ENCODE data around the gene PIK3R6. TPM values are rescaled to one million over a fixed set of nuclear protein-coding genes. Genes with fewer than 3 reads are reported as not detected.

Gene PIK3R6
- total RNA-seq = 10 to 100 TPM in 1 of 5 experiments, 1 to 10 TPM in 2, under 1 TPM in 2; 0.40 to 11.3 (median 1.1) TPM
- polyA plus RNA-seq = under 1 TPM; 0.06 to 0.37 TPM
- 1.3 reads per million, percentile 2 among the genes with 10 or more reads in this experiment for total RNA-seq

- no peaks in the 10 kb centered on the region for H3K27me3 Mint-ChIP-seq
- peaks cover 8 to 15% (median 10%) of the 10 kb centered on the region in 5 donors for H3K36me3 Mint-ChIP-seq
- ChIA-PET CTCF (interaction anchor here (0.6 to 0.9 kb wide), 2 partner anchors 23 to 76 kb away, joined by 3 read pairs; no protein-coding TSS in a partner anchor), POLR2A (no interaction called here)
- peak within 1 kb of the TSS; percentile 67 to 97 (median 86) for H3K4me3 Mint-ChIP-seq
- intact Hi-C loops (cut with micrococcal nuclease) = no loop called here
- no peaks in the 10 kb centered on the region for H3K27me3 ChIP-seq (ENCODE audit: control insufficient read depth in 2 of 2, insufficient read depth in 2 of 2, low read length in 2 of 2)
- peaks cover 0 to 1% (median 0%) of the 10 kb centered on the region in 11 donors for H3K9me3 Mint-ChIP-seq
- H3K27ac Mint-ChIP-seq = peak within 1 kb of the TSS in 8 of 9 donors; percentile 16 to 97 (median 76)
- DNase-seq = peak in 2 of 9 donors; percentile 16 to 24
- no peak within 1 kb of the TSS for H3K27ac ChIP-seq (ENCODE audit: low read depth, low read length)
- peaks cover 27 to 44% (median 38%) of the 10 kb centered on the region in 7 donors for H3K4me1 Mint-ChIP-seq
- peaks cover 7 to 16% of the 10 kb centered on the region in 2 donors for H3K4me1 ChIP-seq (ENCODE audit: control insufficient read depth in 2 of 2, insufficient read depth in 2 of 2, low read length in 2 of 2)
- H3K4me3 ChIP-seq (ENCODE audit: low read length) = peak within 1 kb of the TSS; percentile 9
- no peaks in the 10 kb centered on the region for H3K9me3 ChIP-seq (ENCODE audit: control insufficient read depth in 2 of 3, low read length in 3 of 3)
- no peaks in the 10 kb centered on the region for H3K36me3 ChIP-seq (ENCODE audit: control insufficient read depth in 2 of 3, insufficient read depth in 3 of 3, low read length in 3 of 3)
- ATAC-seq = peak; percentile 82
Observed at GRCh38 chr17:8867361-8867981, at the start of gene PIK3R6. TSS of gene PIK3R6 (minus strand) at chr17:8867674. CDS start at chr17:8849794, 17,880 bp downstream.

GRCh38 chr17:8916466-8916865, 49.0 kb upstream of the PIK3R6 start:
- H3K9me3 Mint-ChIP-seq = peaks cover 0 to 17% (median 2%) of the 10 kb centered on the region in 11 donors
- CTCF ChIA-PET = no interaction called here
- H3K4me1 ChIP-seq (ENCODE audit: control insufficient read depth in 2 of 2, insufficient read depth in 2 of 2, low read length in 2 of 2) = peaks cover 0 to 8% of the 10 kb centered on the region in 2 donors
- no peaks in the 10 kb centered on the region for H3K27me3 Mint-ChIP-seq
- H3K36me3 ChIP-seq (ENCODE audit: control insufficient read depth in 2 of 3, insufficient read depth in 3 of 3, low read length in 3 of 3) = peaks cover 0 to 51% (median 0%) of the 10 kb centered on the region in 3 experiments
- no peak overlapping the region for H3K4me3 Mint-ChIP-seq
- peaks cover 0 to 8% (median 0%) of the 10 kb centered on the region in 3 experiments for H3K9me3 ChIP-seq (ENCODE audit: control insufficient read depth in 2 of 3, low read length in 3 of 3)
- POLR2A ChIA-PET = no interaction called here
- H3K27ac ChIP-seq (ENCODE audit: low read depth, low read length) = no peak overlapping the region
- ATAC-seq (peak; percentile 60), DNase-seq (no peak)
- H3K36me3 Mint-ChIP-seq = peaks cover 5 to 47% (median 40%) of the 10 kb centered on the region in 5 donors
- intact Hi-C loops (cut with micrococcal nuclease) = no loop called here
- no peak overlapping the region for H3K4me3 ChIP-seq (ENCODE audit: low read length)
- H3K4me1 Mint-ChIP-seq = peaks cover 5 to 56% (median 29%) of the 10 kb centered on the region in 7 donors
- no peaks in the 10 kb centered on the region for H3K27me3 ChIP-seq (ENCODE audit: control insufficient read depth in 2 of 2, insufficient read depth in 2 of 2, low read length in 2 of 2)
- peak overlapping the region in 2 of 9 donors; percentile 20 to 26 for H3K27ac Mint-ChIP-seq

GRCh38 chr17:8914554-8914953, 47.1 kb upstream of the PIK3R6 start:
- peaks cover 0 to 8% of the 10 kb centered on the region in 2 donors for H3K4me1 ChIP-seq (ENCODE audit: control insufficient read depth in 2 of 2, insufficient read depth in 2 of 2, low read length in 2 of 2)
- intact Hi-C loops (cut with micrococcal nuclease) = no loop called here
- H3K36me3 Mint-ChIP-seq = peaks cover 10 to 52% (median 32%) of the 10 kb centered on the region in 5 donors
- H3K4me1 Mint-ChIP-seq = peaks cover 7 to 50% (median 30%) of the 10 kb centered on the region in 7 donors
- DNase-seq = no peak
- no peak overlapping the region for H3K27ac ChIP-seq (ENCODE audit: low read depth, low read length)
- no peaks in the 10 kb centered on the region for H3K27me3 ChIP-seq (ENCODE audit: control insufficient read depth in 2 of 2, insufficient read depth in 2 of 2, low read length in 2 of 2)
- H3K27ac Mint-ChIP-seq = peak overlapping the region in 5 of 9 donors; percentile 16 to 80 (median 57)
- H3K9me3 ChIP-seq (ENCODE audit: control insufficient read depth in 2 of 3, low read length in 3 of 3) = peaks cover 0 to 8% (median 0%) of the 10 kb centered on the region in 3 experiments
- H3K9me3 Mint-ChIP-seq = peaks cover 0 to 17% (median 2%) of the 10 kb centered on the region in 11 donors
- ATAC-seq = no peak
- ChIA-PET POLR2A (interaction anchor here (0.7 to 1.4 kb wide), 2 partner anchors 11 to 42 kb away, joined by 3 to 4 read pairs; no protein-coding TSS in a partner anchor), CTCF (interaction anchor here (0.6 to 0.7 kb wide), 2 partner anchors 24 to 138 kb away, joined by 3 read pairs; no protein-coding TSS in a partner anchor)
- H3K4me3 ChIP-seq (ENCODE audit: low read length) = no peak overlapping the region
- H3K4me3 Mint-ChIP-seq = no peak overlapping the region
- H3K27me3 Mint-ChIP-seq = no peaks in the 10 kb centered on the region
- peaks cover 0 to 65% (median 6%) of the 10 kb centered on the region in 3 experiments for H3K36me3 ChIP-seq (ENCODE audit: control insufficient read depth in 2 of 3, insufficient read depth in 3 of 3, low read length in 3 of 3)

- Mint-ChIP-seq H3K36me3 (peaks cover 10 to 49% (median 26%) of the 10 kb centered on the region in 5 donors), H3K4me1 (peaks cover 6 to 43% (median 24%) of the 10 kb centered on the region in 7 donors), H3K4me3 (no peak overlapping the region), H3K27me3 (no peaks in the 10 kb centered on the region), H3K27ac (peak overlapping the region in 3 of 9 donors; percentile 28 to 86 (median 39)), H3K9me3 (peaks cover 0 to 15% (median 2%) of the 10 kb centered on the region in 11 donors)
- Histone ChIP-seq H3K36me3 (ENCODE audit: control insufficient read depth in 2 of 3, insufficient read depth in 3 of 3, low read length in 3 of 3) (peaks cover 0 to 66% (median 6%) of the 10 kb centered on the region in 3 experiments), H3K9me3 (ENCODE audit: control insufficient read depth in 2 of 3, low read length in 3 of 3) (peaks cover 0 to 4% (median 0%) of the 10 kb centered on the region in 3 experiments), H3K4me1 (ENCODE audit: control insufficient read depth in 2 of 2, insufficient read depth in 2 of 2, low read length in 2 of 2) (peaks cover 0 to 8% of the 10 kb centered on the region in 2 donors), H3K27ac (ENCODE audit: low read depth, low read length) (no peak overlapping the region), H3K4me3 (ENCODE audit: low read length) (no peak overlapping the region), H3K27me3 (ENCODE audit: control insufficient read depth in 2 of 2, insufficient read depth in 2 of 2, low read length in 2 of 2) (no peaks in the 10 kb centered on the region)
- ChIA-PET CTCF (no interaction called here), POLR2A (interaction anchor here (1.4 kb wide), 1 partner anchor 43 kb away, joined by 3 read pairs; no protein-coding TSS in a partner anchor)
- ATAC-seq (no peak), DNase-seq (no peak)
- intact Hi-C loops (cut with micrococcal nuclease) = no loop called here
Observed at GRCh38 chr17:8913879-8914278, 46.4 kb upstream of the PIK3R6 start.

GRCh38 chr17:8913091-8913490, 45.6 kb upstream of the PIK3R6 start:
- Mint-ChIP-seq H3K36me3 (peaks cover 11 to 49% (median 26%) of the 10 kb centered on the region in 5 donors), H3K4me1 (peaks cover 7 to 41% (median 22%) of the 10 kb centered on the region in 7 donors), H3K27ac (peak overlapping the region in 5 of 9 donors; percentile 2 to 78 (median 51)), H3K4me3 (no peak overlapping the region), H3K27me3 (no peaks in the 10 kb centered on the region), H3K9me3 (peaks cover 0 to 10% (median 0%) of the 10 kb centered on the region in 11 donors)
- POLR2A ChIA-PET = interaction anchor here (0.9 kb wide), 1 partner anchor 50 kb away, joined by 3 read pairs; no protein-coding TSS in a partner anchor
- DNase-seq = no peak
- no peaks in the 10 kb centered on the region for H3K27me3 ChIP-seq (ENCODE audit: control insufficient read depth in 2 of 2, insufficient read depth in 2 of 2, low read length in 2 of 2)
- H3K4me3 ChIP-seq (ENCODE audit: low read length) = no peak overlapping the region
- intact Hi-C loops (cut with micrococcal nuclease) = no loop called here
- no peak overlapping the region for H3K27ac ChIP-seq (ENCODE audit: low read depth, low read length)
- H3K4me1 ChIP-seq (ENCODE audit: control insufficient read depth in 2 of 2, insufficient read depth in 2 of 2, low read length in 2 of 2) = peaks cover 0 to 8% of the 10 kb centered on the region in 2 donors
- CTCF ChIA-PET = interaction anchor here (1.3 kb wide), 1 partner anchor 85 kb away, joined by 3 read pairs; no protein-coding TSS in a partner anchor
- peaks cover 0 to 69% (median 12%) of the 10 kb centered on the region in 3 experiments for H3K36me3 ChIP-seq (ENCODE audit: control insufficient read depth in 2 of 3, insufficient read depth in 3 of 3, low read length in 3 of 3)
- no peak for ATAC-seq
- H3K9me3 ChIP-seq (ENCODE audit: control insufficient read depth in 2 of 3, low read length in 3 of 3) = no peaks in the 10 kb centered on the region

GRCh38 chr17:8912084-8912981, 44.9 kb upstream of the PIK3R6 start:
- CTCF ChIA-PET = interaction anchor here (1.3 kb wide), 1 partner anchor 86 kb away, joined by 3 read pairs; no protein-coding TSS in a partner anchor
- peaks cover 0 to 7% (median 0%) of the 10 kb centered on the region in 11 donors for H3K9me3 Mint-ChIP-seq
- no peaks in the 10 kb centered on the region for H3K9me3 ChIP-seq (ENCODE audit: control insufficient read depth in 2 of 3, low read length in 3 of 3)
- intact Hi-C loops (cut with micrococcal nuclease) = no loop called here
- H3K27ac ChIP-seq (ENCODE audit: low read depth, low read length) = no peak overlapping the region
- H3K36me3 Mint-ChIP-seq = peaks cover 13 to 46% (median 24%) of the 10 kb centered on the region in 5 donors
- peak overlapping the region in 5 of 9 donors; percentile 2 to 68 (median 45) for H3K27ac Mint-ChIP-seq
- POLR2A ChIA-PET = interaction anchor here (0.6 to 0.9 kb wide), 3 partner anchors 13 to 51 kb away, joined by 3 read pairs; no protein-coding TSS in a partner anchor
- ATAC-seq (no peak), DNase-seq (no peak)
- H3K27me3 ChIP-seq (ENCODE audit: control insufficient read depth in 2 of 2, insufficient read depth in 2 of 2, low read length in 2 of 2) = no peaks in the 10 kb centered on the region
- no peak overlapping the region for H3K4me3 Mint-ChIP-seq
- peaks cover 0 to 75% (median 20%) of the 10 kb centered on the region in 3 experiments for H3K36me3 ChIP-seq (ENCODE audit: control insufficient read depth in 2 of 3, insufficient read depth in 3 of 3, low read length in 3 of 3)
- H3K4me1 ChIP-seq (ENCODE audit: control insufficient read depth in 2 of 2, insufficient read depth in 2 of 2, low read length in 2 of 2) = peaks cover 0 to 6% of the 10 kb centered on the region in 2 donors
- peaks cover 7 to 40% (median 22%) of the 10 kb centered on the region in 7 donors for H3K4me1 Mint-ChIP-seq
- H3K4me3 ChIP-seq (ENCODE audit: low read length) = no peak overlapping the region
- H3K27me3 Mint-ChIP-seq = no peaks in the 10 kb centered on the region

Measured in naive thymus-derived CD4-positive, alpha-beta T cell (primary cell).